HepG2 (cell line): ENCODE data around the gene PTGDS. TPM values are rescaled to one million over a fixed set of nuclear protein-coding genes. Genes with fewer than 3 reads are reported as not detected.

Experiments
- EED ChIP-seq: sonication (generic); formaldehyde crosslinking; IDR thresholded peaks from 2 replicates; pipeline ENCODE4 v1.5.0; 2020; ENCODE audit warnings: mild to moderate bottlenecking, missing genetic modification reagents
- GABPB1 ChIP-seq: IDR thresholded peaks from 2 replicates; pipeline ENCODE4 v1.6.1; 2016; ENCODE audit warnings: mild to moderate bottlenecking, missing genetic modification reagents, moderate library complexity, missing compliant biosample characterization
- HDAC2 ChIP-seq: sonication (generic); formaldehyde crosslinking; IDR thresholded peaks from 2 replicates; pipeline ENCODE4 v1.4.0; 2020; ENCODE audit warnings: missing genetic modification reagents
- HES4 ChIP-seq: sonication (generic); formaldehyde crosslinking; IDR thresholded peaks from 2 replicates; pipeline ENCODE4 v1.9.0; 2021; ENCODE audit warnings: mild to moderate bottlenecking, missing genetic modification reagents, borderline replicate concordance
- HMGXB4 ChIP-seq, 2 experiments: sonication (generic) in 1 of 2; formaldehyde crosslinking in 1 of 2; IDR thresholded peaks; 2 replicates each; pipeline versions ENCODE4 v1.4.0 to v1.6.1; 2018 to 2020; ENCODE audit warnings: missing genetic modification reagents in 2 of 2, borderline replicate concordance in 1 of 2, low read depth in 1 of 2, mild to moderate bottlenecking in 1 of 2, missing biosample characterization in 1 of 2
- HNRNPLL ChIP-seq: fragments of 200-400 bp; formaldehyde crosslinking; IDR thresholded peaks from 2 replicates; pipeline ENCODE4 v1.6.1; 2017; ENCODE audit warnings: mild to moderate bottlenecking, low read depth, low read length; ENCODE audit not compliant: poor library complexity, severe bottlenecking
- HOXA3 ChIP-seq: sonication (generic); formaldehyde crosslinking; IDR thresholded peaks from 2 replicates; pipeline ENCODE4 v1.5.0; 2020; ENCODE audit warnings: missing genetic modification reagents
- SALL2 ChIP-seq: sonication (generic); formaldehyde crosslinking; IDR thresholded peaks from 2 replicates; pipeline ENCODE4 v1.8.1; 2023; ENCODE audit warnings: mild to moderate bottlenecking, missing genetic modification reagents, inconsistent platforms
- ZBTB7B ChIP-seq: sonication (generic); formaldehyde crosslinking; IDR thresholded peaks from 2 replicates; pipeline ENCODE4 v1.4.0; 2020; ENCODE audit warnings: missing genetic modification reagents
- ZFP90 ChIP-seq: sonication (generic); formaldehyde crosslinking; IDR thresholded peaks from 2 replicates; pipeline ENCODE4 v1.8.0; 2022; ENCODE audit warnings: missing genetic modification reagents, mild to moderate bottlenecking, inconsistent platforms, borderline replicate concordance
- ZMYM4 ChIP-seq: sonication (generic); formaldehyde crosslinking; IDR thresholded peaks from 2 replicates; pipeline ENCODE4 v1.8.1; 2023; ENCODE audit warnings: mild to moderate bottlenecking, missing genetic modification reagents
- ZNF709 ChIP-seq: sonication (generic); formaldehyde crosslinking; IDR thresholded peaks from 2 replicates; pipeline ENCODE4 v1.5.0; 2020; ENCODE audit warnings: mild to moderate bottlenecking, missing genetic modification reagents
- ZNF777 ChIP-seq: sonication (generic); formaldehyde crosslinking; IDR thresholded peaks from 2 replicates; pipeline ENCODE4 v1.4.0; 2020; ENCODE audit warnings: missing genetic modification reagents
- polyA plus RNA-seq, 8 experiments: library from polyadenylated mRNA; depleted of rRNA in 3 of 8; stranded (reverse) in 7 of 8; unstranded in 1 of 8; fragments of >200 nt; fragmentation: Illumina TruSeq in 4 of 8; extraction: Trizol in 4 of 8; gene quantifications; 2 replicates each; pipeline versions ENCODE4 v1.2.1 to v1.2.3, GENCODE V29; 2011 to 2016; ENCODE audit warnings: low read depth in 4 of 8, missing spikeins in 1 of 8, mixed read lengths in 1 of 8; ENCODE audit not compliant: insufficient read depth in 1 of 8
- total RNA-seq, 5 experiments: library from RNA; depleted of rRNA; stranded (reverse); fragments of >200 nt; fragmentation: Illumina TruSeq; extraction: Trizol; gene quantifications; 2 replicates each; pipeline ENCODE4 v1.2.3, GENCODE V29; 2016; ENCODE audit warnings: low read depth in 1 of 5
- TF ChIP-seq, protein P1 (sequence below): sonication (generic); formaldehyde crosslinking; IDR thresholded peaks from 2 replicates; pipeline ENCODE4 v1.5.1; 2020; ENCODE audit warnings: mild to moderate bottlenecking, missing genetic modification reagents
- TF ChIP-seq, protein P2 (sequence below): sonication (generic); formaldehyde crosslinking; IDR thresholded peaks from 2 replicates; pipeline ENCODE4 v1.5.0; 2020; ENCODE audit warnings: mild to moderate bottlenecking, missing genetic modification reagents, moderate library complexity
- TF ChIP-seq, protein P3 (sequence below): sonication (generic); formaldehyde crosslinking; IDR thresholded peaks from 2 replicates; pipeline ENCODE4 v1.9.0; 2022; ENCODE audit warnings: missing genetic modification reagents, mild to moderate bottlenecking, borderline replicate concordance

Gene PTGDS
- total and polyA plus RNA-seq, 2 of the 13 experiments (the other 11 are each of a cell fraction or from before 2014, with no cell fraction given): 0.33 to 0.50 TPM

DNA sequence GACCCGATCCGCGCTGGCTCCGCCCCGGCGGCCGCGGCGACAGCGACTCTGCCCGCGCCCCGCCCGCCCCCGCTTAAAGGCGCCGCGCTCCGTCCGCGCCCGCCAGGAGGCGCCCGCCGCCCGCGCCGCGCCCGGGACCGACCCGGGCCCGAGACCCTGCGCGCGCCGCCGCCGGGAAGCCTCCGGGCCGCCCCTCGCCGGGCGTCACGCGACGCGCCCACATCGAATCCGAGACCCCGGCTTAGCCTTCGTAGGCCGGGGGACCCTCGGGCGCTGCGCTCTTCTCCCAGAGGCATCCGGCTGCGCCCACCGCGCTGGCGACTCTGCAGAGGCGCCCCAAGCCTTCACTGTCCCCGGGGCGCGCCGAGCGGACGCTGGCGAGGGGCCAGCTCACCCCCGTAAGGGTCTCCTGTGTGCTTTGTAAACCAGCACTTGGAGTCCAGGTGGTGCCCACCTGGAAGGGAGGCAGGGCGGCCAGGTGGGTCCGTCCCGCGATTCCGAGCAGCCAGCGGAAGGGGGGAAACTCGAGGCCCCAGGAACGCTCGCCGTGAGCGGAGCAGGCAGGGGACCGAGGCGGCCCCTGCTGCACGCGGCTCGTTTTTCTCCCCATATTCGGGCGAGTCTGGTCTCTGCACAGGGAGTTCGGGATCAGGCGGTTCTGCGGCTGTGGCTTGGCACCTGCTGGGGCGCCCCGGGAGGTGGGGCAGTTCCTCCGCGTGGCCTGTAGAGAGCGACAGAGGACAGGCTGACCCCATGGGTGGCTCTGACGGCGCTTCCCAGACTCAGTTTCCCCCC lies 51.2 kb downstream of the PTGDS start (continued):
- TF ChIP-seq, protein P1, sequence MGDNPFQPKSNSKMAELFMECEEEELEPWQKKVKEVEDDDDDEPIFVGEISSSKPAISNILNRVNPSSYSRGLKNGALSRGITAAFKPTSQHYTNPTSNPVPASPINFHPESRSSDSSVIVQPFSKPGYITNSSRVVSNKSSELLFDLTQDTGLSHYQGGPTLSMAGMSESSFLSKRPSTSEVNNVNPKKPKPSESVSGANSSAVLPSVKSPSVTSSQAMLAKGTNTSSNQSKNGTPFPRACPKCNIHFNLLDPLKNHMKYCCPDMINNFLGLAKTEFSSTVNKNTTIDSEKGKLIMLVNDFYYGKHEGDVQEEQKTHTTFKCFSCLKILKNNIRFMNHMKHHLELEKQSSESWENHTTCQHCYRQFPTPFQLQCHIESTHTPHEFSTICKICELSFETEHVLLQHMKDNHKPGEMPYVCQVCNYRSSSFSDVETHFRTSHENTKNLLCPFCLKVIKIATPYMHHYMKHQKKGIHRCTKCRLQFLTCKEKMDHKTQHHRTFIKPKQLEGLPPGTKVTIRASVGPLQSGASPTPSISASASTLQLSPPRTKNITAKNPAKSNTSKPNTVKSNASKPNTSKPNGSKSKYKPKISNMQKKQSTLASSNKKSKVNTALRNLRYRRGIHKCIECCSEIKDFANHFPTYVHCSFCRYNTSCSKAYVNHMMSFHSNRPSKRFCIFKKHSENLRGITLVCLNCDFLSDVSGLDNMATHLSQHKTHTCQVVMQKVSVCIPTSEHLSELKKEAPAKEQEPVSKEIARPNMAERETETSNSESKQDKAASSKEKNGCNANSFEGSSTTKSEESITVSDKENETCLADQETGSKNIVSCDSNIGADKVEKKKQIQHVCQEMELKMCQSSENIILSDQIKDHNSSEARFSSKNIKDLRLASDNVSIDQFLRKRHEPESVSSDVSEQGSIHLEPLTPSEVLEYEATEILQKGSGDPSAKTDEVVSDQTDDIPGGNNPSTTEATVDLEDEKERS (CRISPR knock-in tag): no peak
- TF ChIP-seq EED: 0 out of 2 replicates have a peak, but pooled peaks have one; percentile 43
- TF ChIP-seq HDAC2 (CRISPR knock-in tag): 0 out of 2 replicates have a peak, but pooled peaks have one; percentile 40
- 0 out of 2 replicates have a peak, but pooled peaks have one; percentile 32 for TF ChIP-seq ZNF709
- peak; percentile 37; the same call in 1 of the 2 replicates for TF ChIP-seq GABPB1
- TF ChIP-seq HES4 (CRISPR knock-in tag): peak; percentile 60; the same call in 1 of the 2 replicates
- TF ChIP-seq SALL2 (CRISPR knock-in tag): 0 out of 2 replicates have a peak, but pooled peaks have one; percentile 9
- TF ChIP-seq, protein P2, sequence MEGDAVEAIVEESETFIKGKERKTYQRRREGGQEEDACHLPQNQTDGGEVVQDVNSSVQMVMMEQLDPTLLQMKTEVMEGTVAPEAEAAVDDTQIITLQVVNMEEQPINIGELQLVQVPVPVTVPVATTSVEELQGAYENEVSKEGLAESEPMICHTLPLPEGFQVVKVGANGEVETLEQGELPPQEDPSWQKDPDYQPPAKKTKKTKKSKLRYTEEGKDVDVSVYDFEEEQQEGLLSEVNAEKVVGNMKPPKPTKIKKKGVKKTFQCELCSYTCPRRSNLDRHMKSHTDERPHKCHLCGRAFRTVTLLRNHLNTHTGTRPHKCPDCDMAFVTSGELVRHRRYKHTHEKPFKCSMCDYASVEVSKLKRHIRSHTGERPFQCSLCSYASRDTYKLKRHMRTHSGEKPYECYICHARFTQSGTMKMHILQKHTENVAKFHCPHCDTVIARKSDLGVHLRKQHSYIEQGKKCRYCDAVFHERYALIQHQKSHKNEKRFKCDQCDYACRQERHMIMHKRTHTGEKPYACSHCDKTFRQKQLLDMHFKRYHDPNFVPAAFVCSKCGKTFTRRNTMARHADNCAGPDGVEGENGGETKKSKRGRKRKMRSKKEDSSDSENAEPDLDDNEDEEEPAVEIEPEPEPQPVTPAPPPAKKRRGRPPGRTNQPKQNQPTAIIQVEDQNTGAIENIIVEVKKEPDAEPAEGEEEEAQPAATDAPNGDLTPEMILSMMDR: peak; percentile 59
- TF ChIP-seq ZMYM4 (CRISPR knock-in tag): peak; percentile 10; the same call in 1 of the 2 replicates
- peak in 1 of 2 experiments; percentile 24; a peak in 1 of 4 replicates for TF ChIP-seq HMGXB4 (CRISPR knock-in tag; IDR thresholded peaks at IDR 0.05; ENCODE audit: borderline replicate concordance in 1 of 2, low read depth in 1 of 2)
- TF ChIP-seq ZBTB7B (CRISPR knock-in tag): peak; percentile 52; the same call in 1 of the 2 replicates
- peak; percentile 29; the same call in 1 of the 2 replicates for TF ChIP-seq ZNF777 (CRISPR knock-in tag)
- peak; percentile 58 for TF ChIP-seq HNRNPLL
- TF ChIP-seq ZFP90 (CRISPR knock-in tag): 0 out of 2 replicates have a peak, but pooled peaks have one; percentile 49
- peak; percentile 10; the same call in 1 of the 2 replicates for TF ChIP-seq HOXA3
- TF ChIP-seq, protein P3, sequence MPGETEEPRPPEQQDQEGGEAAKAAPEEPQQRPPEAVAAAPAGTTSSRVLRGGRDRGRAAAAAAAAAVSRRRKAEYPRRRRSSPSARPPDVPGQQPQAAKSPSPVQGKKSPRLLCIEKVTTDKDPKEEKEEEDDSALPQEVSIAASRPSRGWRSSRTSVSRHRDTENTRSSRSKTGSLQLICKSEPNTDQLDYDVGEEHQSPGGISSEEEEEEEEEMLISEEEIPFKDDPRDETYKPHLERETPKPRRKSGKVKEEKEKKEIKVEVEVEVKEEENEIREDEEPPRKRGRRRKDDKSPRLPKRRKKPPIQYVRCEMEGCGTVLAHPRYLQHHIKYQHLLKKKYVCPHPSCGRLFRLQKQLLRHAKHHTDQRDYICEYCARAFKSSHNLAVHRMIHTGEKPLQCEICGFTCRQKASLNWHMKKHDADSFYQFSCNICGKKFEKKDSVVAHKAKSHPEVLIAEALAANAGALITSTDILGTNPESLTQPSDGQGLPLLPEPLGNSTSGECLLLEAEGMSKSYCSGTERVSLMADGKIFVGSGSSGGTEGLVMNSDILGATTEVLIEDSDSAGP: peak; percentile 65
